Activated CD4-positive, alpha-beta T cell treated with anti-CD3 and anti-CD28 coated beads, Interleukin-2, amount 10 ng/mL, durations not matched to agents 7 days and 5 days (primary cell): ENCODE results near the gene NQO2. TPM values are rescaled to one million over a fixed set of nuclear protein-coding genes. Genes with fewer than 3 reads are reported as not detected.
"Not testable (repeated sequence)": the region's sequence is repeated elsewhere in the genome, so short reads cannot be mapped to it uniquely, and the experiment has no call there.

Experiments used
- CTCF ChIA-PET: fragments of 350-600 bp; sonication (Branson Sonifier 250); formaldehyde crosslinking; loops from one replicate; lab custom pipeline; 2021; ENCODE audit warnings: antibody characterized with exemption; lab: Charles Lee
- POLR2A ChIA-PET: fragments of 350-600 bp; sonication (Branson Sonifier 250); formaldehyde crosslinking; loops from one replicate; lab custom pipeline; 2021; ENCODE audit warnings: antibody characterized with exemption; lab: Charles Lee
- DNase-seq: peaks from one replicate; pipeline ENCODE4 v3.0.0-alpha.2; 2020
- H3K27ac Mint-ChIP-seq: one replicate; pipeline ENCODE4 v1.8.0; 2021; ENCODE audit warnings: mild to moderate bottlenecking, moderate library complexity, mixed read lengths
- H3K27me3 Mint-ChIP-seq: one replicate; pipeline ENCODE4 v1.8.0; 2021; ENCODE audit warnings: mixed read lengths
- H3K36me3 Mint-ChIP-seq: one replicate; pipeline ENCODE4 v1.8.0; 2021; ENCODE audit warnings: low read depth, mixed read lengths
- H3K4me1 Mint-ChIP-seq: one replicate; pipeline ENCODE4 v1.8.0; 2021; ENCODE audit warnings: mixed read lengths
- H3K4me3 Mint-ChIP-seq: one replicate; pipeline ENCODE4 v1.8.0; 2021; ENCODE audit warnings: mild to moderate bottlenecking, moderate library complexity, mixed read lengths
- H3K9me3 Mint-ChIP-seq: one replicate; pipeline ENCODE4 v1.8.0; 2021; ENCODE audit warnings: mixed read lengths
- total RNA-seq, 2 experiments: library from RNA; stranded (reverse); gene quantifications; one replicate each; pipeline ENCODE4 v1.2.3, GENCODE V29; 2021

Gene NQO2
- total RNA-seq, 2 experiments from 2014 or later, result 37.5 to 43.2 TPM

DNA sequence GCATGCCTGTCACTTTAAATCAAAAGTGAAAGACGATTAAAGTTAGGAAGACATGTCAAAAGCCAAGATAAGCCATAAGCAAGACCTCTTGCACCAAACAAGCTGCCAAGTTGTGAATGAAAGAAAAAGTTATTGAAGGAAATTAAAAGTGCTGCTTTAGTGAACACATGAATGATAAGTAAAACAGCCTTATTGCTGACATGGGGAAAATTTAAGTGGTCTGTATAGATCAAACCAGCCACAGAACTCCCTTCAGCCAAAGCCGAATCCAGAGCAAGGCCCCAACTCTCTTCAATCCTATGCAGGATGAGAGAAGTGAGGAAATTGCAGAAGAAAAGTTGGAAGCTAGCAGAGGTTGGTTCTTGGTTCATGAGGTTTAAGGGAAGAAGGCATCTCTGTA, 59.3 kb downstream of the NQO2 start:
- peak overlapping the region; percentile 1 for H3K4me3 Mint-ChIP-seq
- POLR2A ChIA-PET, result interaction anchor here (0.6 kb wide), 1 partner anchor 213 kb away, joined by 3 read pairs; no protein-coding TSS in a partner anchor

GRCh38 chr6:3060092-3060491, 60.4 kb downstream of the NQO2 start:
- peaks cover 38% of the 10 kb centered on the region for H3K4me1 Mint-ChIP-seq
- POLR2A ChIA-PET, H3K9me3 Mint-ChIP-seq, H3K36me3 Mint-ChIP-seq, DNase-seq, H3K4me3 Mint-ChIP-seq, H3K27me3 Mint-ChIP-seq, H3K27ac Mint-ChIP-seq: not testable (repeated sequence)
- CTCF ChIA-PET, result interaction anchor here (1.1 to 2.4 kb wide), 4 partner anchors 34 to 107 kb away, joined by 3 to 9 read pairs (median 6); no protein-coding TSS in a partner anchor

More for the DNA sequence above, 59.3 kb downstream of the NQO2 start:
- H3K27me3 Mint-ChIP-seq, result peaks cover 7% of the 10 kb centered on the region
- no peak for DNase-seq
- no peaks in the 10 kb centered on the region for H3K36me3 Mint-ChIP-seq
- H3K27ac Mint-ChIP-seq, result peak overlapping the region; percentile 59
- no peaks in the 10 kb centered on the region for H3K9me3 Mint-ChIP-seq
- CTCF ChIA-PET, result interaction anchor here (1.7 to 2.4 kb wide), 3 partner anchors 33 to 69 kb away, joined by 5 to 9 read pairs (median 7); no protein-coding TSS in a partner anchor
- peaks cover 42% of the 10 kb centered on the region for H3K4me1 Mint-ChIP-seq

GRCh38 chr6:3061501-3061941, 61.8 kb downstream of the NQO2 start:
- H3K9me3 Mint-ChIP-seq, result no peaks in the 10 kb centered on the region
- H3K36me3 Mint-ChIP-seq, result peaks cover 5% of the 10 kb centered on the region
- H3K27ac Mint-ChIP-seq, result no peak overlapping the region
- H3K27me3 Mint-ChIP-seq, result peaks cover 7% of the 10 kb centered on the region
- H3K4me1 Mint-ChIP-seq, result peaks cover 44% of the 10 kb centered on the region
- DNase-seq, result no peak
- POLR2A ChIA-PET, result no interaction called here
- CTCF ChIA-PET, result no interaction called here
- no peak overlapping the region for H3K4me3 Mint-ChIP-seq

GRCh38 chr6:3063340-3063732, 63.6 kb downstream of the NQO2 start:
- POLR2A ChIA-PET, result interaction anchor here (0.6 to 1.2 kb wide), 5 partner anchors 17 to 298 kb away, joined by 3 to 5 read pairs (median 4); partner anchors contain the start of gene WRNIP1
- not testable (repeated sequence) for DNase-seq, H3K27me3 Mint-ChIP-seq, H3K9me3 Mint-ChIP-seq
- H3K4me3 Mint-ChIP-seq, result peak overlapping the region; percentile 84
- H3K4me1 Mint-ChIP-seq, result peaks cover 60% of the 10 kb centered on the region
- H3K27ac Mint-ChIP-seq, result peak overlapping the region; percentile 85
- H3K36me3 Mint-ChIP-seq, result peaks cover 11% of the 10 kb centered on the region
- CTCF ChIA-PET, result interaction anchor here (0.9 to 1.3 kb wide), 10 partner anchors 10 to 295 kb away, joined by 3 to 12 read pairs (median 4); no protein-coding TSS in a partner anchor

GRCh38 chr6:3063733-3064700, 64.3 kb downstream of the NQO2 start:
- POLR2A ChIA-PET, result interaction anchor here (0.6 to 1.2 kb wide), 6 partner anchors 16 to 299 kb away, joined by 3 to 5 read pairs (median 4); partner anchors contain the start of gene WRNIP1

DNA sequence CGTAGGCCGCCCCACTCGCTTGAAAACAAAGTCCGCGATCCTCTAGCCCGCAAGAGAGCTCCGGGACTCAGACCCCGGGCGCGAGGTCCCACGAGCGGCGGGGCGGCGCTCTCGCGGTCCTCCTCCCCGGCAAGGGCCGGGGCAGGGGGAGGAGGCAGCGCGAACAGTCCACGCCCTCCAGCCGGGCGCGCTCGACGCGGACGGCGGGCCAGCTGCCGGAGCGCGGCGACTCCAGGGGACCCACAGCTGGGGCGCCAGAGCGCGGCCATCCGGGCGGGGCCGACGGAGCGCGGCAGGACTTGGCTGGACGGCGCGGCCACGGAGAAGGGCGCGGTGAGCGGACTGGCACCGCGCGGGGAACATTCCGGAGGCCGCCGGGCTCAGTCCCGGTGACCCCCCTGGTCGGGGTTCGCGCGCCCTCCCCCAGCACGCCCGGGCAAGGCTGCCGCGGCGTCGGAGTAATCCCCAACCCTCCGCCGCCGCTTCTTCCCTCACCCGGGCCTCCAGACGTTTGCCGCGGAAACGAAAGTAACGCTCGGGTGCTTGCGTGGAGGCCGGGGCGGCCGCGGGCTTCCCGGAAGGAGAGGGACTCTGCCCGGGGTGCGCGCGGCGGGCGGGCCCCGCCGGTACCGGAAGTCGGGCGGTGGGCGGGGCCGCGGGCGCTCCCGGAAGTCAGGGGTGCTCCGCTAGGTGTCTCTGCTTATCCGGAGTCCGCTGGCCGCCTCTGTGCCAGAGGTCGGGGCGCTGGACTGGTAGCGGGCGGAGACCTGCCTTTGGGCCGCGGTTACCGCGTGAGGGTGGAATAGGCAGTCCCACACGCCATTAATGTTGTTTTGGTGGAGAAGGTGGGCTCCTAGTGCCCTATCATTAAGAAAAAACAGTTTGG, 68.9 kb downstream of the NQO2 start, which contains the start of gene RIPK1:
Gene RIPK1, plus strand, starts transcription at position 166 of the 886 bp plus-strand sequence. CDS start 8,330 bp downstream, outside the sequence.
- CTCF ChIA-PET, result interaction anchor here (0.7 to 1.9 kb wide), 9 partner anchors 15 to 303 kb away, joined by 3 to 8 read pairs (median 4); partner anchors contain the start of genes BPHL and WRNIP1

More at GRCh38 chr6:3063733-3064700, 64.3 kb downstream of the NQO2 start:
- peaks cover 53% of the 10 kb centered on the region for H3K4me1 Mint-ChIP-seq
- H3K36me3 Mint-ChIP-seq, result peaks cover 13% of the 10 kb centered on the region
- H3K27me3 Mint-ChIP-seq, result no peaks in the 10 kb centered on the region
- peak; percentile 92 for DNase-seq
- no peaks in the 10 kb centered on the region for H3K9me3 Mint-ChIP-seq
- H3K27ac Mint-ChIP-seq, result peak overlapping the region; percentile 87
- CTCF ChIA-PET, result interaction anchor here (0.7 to 1.3 kb wide), 13 partner anchors 10 to 295 kb away, joined by 3 to 12 read pairs (median 4); partner anchors contain the start of gene NQO2
- H3K4me3 Mint-ChIP-seq, result peak overlapping the region; percentile 84

More for the DNA sequence above, 68.9 kb downstream of the NQO2 start, which contains the start of gene RIPK1:
- Mint-ChIP-seq H3K27me3 (no peaks in the 10 kb centered on the region), H3K4me1 (peaks cover 70% of the 10 kb centered on the region), H3K9me3 (no peaks in the 10 kb centered on the region), H3K27ac (peak within 1 kb of the TSS; percentile 99), H3K36me3 (peaks cover 41% of the 10 kb centered on the region), H3K4me3 (peak within 1 kb of the TSS; percentile 98)
- DNase-seq, result peak; percentile 94
- POLR2A ChIA-PET, result interaction anchor here (0.7 to 2.0 kb wide), 3 partner anchors 42 to 303 kb away, joined by 7 to 16 read pairs (median 10); partner anchors contain the start of gene WRNIP1

Other genes with a start within 250 kb of the NQO2 start
- under 1 TPM; 0.62 to 0.69 TPM for gene MYLK4, start 249.0 kb upstream of the NQO2 start, total RNA-seq
- gene WRNIP1, start 234.5 kb upstream of the NQO2 start, total RNA-seq, result 10 to 100 TPM; 48.0 to 50.5 TPM
- 10 to 100 TPM; 62.8 to 72.8 TPM for gene SERPINB1, start 158.0 kb upstream of the NQO2 start, total RNA-seq
- 10 to 100 TPM; 40.2 to 49.4 TPM for gene SERPINB9, start 96.6 kb upstream of the NQO2 start, total RNA-seq
- 10 to 100 TPM in 1 of 2 experiments, 1 to 10 TPM in 1; 9.1 to 14.3 TPM for gene SERPINB6, start 28.3 kb upstream of the NQO2 start, total RNA-seq
- gene RIPK1, start 68.6 kb downstream of the NQO2 start, total RNA-seq, result 10 to 100 TPM; 35.8 to 38.9 TPM
- gene BPHL, start 118.8 kb downstream of the NQO2 start, total RNA-seq, result 1 to 10 TPM; 8.1 to 8.4 TPM
- gene TUBB2A, start 157.7 kb downstream of the NQO2 start, total RNA-seq, result 1 to 10 TPM in 1 of 2 experiments, under 1 TPM in 1; 0.69 to 1.2 TPM
- gene TUBB2B, start 227.8 kb downstream of the NQO2 start, total RNA-seq, result not detected